Heart left ventricle (tissue), 13 donors: Measurements from ENCODE around the gene ATRN.

Source experiments
- CTCF ChIP-seq, 12 donors: fragments of 200-600 bp; sonication (generic) in 4 of 12; IDR thresholded peaks; one replicate each; pipeline versions ENCODE4 v1.5.0 to v1.8.0; 2018 to 2022; ENCODE audit warnings: antibody characterized with exemption in 12 of 12, mild to moderate bottlenecking in 5 of 12
- POLR2A ChIP-seq, 2 donors: fragments of 450-650 bp; IDR thresholded peaks; one replicate each; pipeline ENCODE4 v1.6.1; 2017; ENCODE audit warnings: antibody characterized with exemption in 2 of 2, mild to moderate bottlenecking in 2 of 2, moderate library complexity in 2 of 2
- donor health status: ischemic (EF 13 %, LVEDD 7.1; RV severe dilation, severe dysfunction).
- donor health status: DM: no; HTN: yes; CAD: no.
- donor health status: DM: no; HTN: no; CAD: no.
- donor health status: ischemic (EF 25% LVEDD 6.9; RV normal size, moderate dysfunction).
- donor health status: ischemic (EF 25% LVEDD 5.7; RV mildly dilated, moderate dysfunction).
- donor health status: ischemic (EF 35%, LVEDD 5.7; RV mildly dilated, moderate dysfunction).
- donor health status: nonischemic (EF 11% LVEDD 7.7; RV severe dilation, severe dysfunction).
- donor health status: DM: yes; HTN: yes; CAD: no.
- donor health status: PGD.
- donor health status: ischemic (EF 29% LVEDD 5.4; RV normal size, mild dysfunction).
- donor health status: nonischemic (EF 23%, LVEDD 6.1; RV moderate dilation, normal function).

- TF ChIP-seq CTCF (IDR thresholded peaks at IDR 0.05) (no peak), POLR2A (IDR thresholded peaks at IDR 0.05) (no peak)
These were observed 39.3 kb downstream of the ATRN start for GRCh38 chr20:3510110-3510509.
